ENCODE results near the gene KSR2.
A peak's percentile ranks its signal among the peaks of the same experiment; 100 is the strongest.

Gene KSR2

DNA sequence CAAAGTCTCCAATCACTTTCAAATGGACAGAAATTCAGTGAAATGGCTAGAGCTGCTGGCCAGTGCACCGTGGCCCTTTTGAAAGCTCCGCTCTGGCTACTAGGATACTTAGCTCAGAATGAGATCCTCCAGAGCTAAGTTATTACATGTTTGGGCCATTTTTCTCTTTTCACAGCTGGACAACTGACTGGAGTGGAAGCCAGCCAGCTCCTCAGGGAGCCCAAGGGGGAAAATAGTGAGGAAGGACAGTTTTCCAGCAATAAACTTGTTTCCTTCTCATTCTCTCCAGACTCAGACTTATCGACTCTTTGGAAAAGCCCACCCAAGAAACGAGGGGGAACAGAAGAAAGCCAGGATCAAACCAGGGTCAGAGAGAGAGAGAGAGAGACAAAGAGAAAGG lies 266.0 kb downstream of the KSR2 start:
- FAIRE-seq: no peak
- DNase-seq (ENCODE audit: low spot score): no peak

DNA sequence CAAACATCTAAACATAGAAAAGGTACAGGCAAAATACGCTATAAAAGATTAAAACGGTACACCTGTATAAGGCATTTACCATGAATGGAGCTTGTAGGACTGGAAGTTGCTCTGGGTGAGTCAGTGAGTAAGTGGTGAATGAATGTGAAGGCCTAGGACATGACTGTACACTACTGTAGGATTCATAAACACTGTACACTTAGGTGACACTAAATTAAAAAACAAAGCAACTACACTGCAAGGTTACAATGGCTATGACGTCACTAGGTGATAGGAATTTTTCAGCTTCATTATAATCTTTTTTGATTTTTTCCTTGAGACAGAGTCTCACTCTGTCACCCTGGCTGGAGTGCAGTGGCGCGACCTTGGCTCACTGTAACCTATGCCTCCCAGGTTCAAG lies 269.2 kb downstream of the KSR2 start:
- FAIRE-seq (no peak), DNase-seq (ENCODE audit: low spot score) (peak; percentile 13)

DNA sequence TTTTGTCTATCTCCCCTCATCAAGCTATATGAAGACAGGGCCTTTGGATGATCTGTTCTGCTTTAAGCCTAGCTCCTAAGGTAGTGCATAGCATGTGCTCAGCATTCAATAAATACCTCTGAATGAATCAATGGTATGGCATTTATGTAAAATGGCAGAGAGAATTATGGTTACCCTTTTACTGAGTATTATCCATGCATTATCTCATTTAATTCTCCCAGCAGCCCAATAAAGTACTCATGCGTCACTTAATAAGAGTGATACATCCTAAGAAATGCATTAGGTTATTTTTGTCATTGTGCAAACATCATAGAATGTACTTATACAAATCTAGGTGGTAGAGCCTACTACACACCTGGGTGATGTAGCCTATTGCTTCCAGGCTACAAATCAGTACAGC lies 269.7 kb downstream of the KSR2 start:
- no peak for DNase-seq (ENCODE audit: low spot score)
- FAIRE-seq: no peak

DNA sequence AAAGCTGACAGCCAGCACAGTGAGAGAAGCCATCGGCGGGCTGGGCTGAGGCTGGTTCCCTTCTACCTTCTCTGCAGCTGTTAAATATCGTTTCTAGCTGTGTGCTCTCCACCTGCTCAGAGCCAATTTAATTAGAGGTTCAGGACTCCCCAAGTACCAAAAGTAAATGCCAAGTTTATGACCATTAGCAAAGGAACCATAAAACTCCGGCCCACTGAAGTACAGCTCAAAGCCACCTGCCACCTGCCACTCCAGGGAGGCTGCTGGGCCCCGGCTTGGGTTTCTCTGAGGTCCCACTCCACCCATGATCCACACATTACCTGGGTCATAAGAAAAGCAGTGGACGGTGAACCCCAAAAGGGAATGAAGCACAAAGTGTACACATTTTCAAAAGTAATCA lies 272.8 kb downstream of the KSR2 start:
- no peak for DNase-seq (ENCODE audit: low spot score)
- no peak for FAIRE-seq

DNA sequence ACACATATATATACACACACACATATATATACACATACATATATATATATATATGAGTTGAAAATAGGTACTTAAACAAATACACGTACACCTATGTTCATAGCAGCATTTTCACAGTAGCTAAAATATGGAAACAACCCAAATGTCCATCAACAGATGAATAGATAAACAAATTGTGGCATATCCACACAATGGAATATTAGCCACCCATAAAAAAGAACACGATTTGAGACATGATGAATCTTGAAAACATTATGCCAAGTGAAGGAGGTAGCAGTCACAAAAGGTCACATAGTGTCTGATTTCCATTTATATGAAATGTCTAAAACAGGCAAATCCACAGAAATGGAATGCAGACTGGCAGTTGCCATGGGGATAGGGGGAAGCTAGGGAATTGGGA lies 276.3 kb downstream of the KSR2 start:
- no peak for FAIRE-seq
- no peak for DNase-seq (ENCODE audit: low spot score)

DNA sequence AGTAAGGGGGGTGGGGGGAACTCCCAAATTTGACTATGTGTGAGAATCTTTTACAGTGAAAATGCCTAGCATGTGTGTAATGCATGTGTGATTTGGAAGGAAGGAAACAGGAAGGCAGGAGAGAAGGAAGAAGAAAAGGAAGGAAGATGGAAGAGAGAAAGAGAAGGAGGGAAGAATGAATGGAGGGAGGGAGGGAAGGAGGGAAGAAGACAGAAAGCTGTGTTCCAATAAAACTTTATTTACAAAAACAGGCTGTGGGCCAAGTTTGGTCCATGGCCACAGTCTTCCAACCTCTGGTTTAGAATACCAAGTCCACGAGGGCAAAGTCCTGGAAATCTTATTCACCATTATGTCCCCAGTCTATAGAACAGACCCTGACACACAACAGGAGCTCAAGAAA lies 278.9 kb downstream of the KSR2 start:
- FAIRE-seq (no peak), DNase-seq (ENCODE audit: low spot score) (no peak)

DNA sequence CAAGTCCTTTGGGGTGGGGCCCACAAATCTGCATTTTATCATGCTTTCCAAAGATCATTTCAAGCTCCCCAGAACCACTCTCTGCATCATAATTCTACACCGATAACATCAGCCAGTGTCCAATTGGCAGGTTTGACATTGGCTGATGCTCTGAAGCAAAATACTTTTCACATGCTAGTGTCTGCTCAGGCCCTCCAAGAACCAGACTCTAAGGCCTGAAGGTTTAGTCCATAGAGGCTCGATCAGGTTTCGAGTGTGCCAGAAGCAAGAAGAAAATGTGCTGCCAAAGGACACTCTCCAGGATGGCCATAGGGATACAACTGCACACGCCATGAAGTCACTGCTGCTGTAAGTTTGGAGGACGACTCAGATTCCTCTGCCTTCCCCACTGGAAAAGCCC lies 280.3 kb downstream of the KSR2 start:
- no peak for FAIRE-seq
- DNase-seq (ENCODE audit: low spot score): no peak

DNA sequence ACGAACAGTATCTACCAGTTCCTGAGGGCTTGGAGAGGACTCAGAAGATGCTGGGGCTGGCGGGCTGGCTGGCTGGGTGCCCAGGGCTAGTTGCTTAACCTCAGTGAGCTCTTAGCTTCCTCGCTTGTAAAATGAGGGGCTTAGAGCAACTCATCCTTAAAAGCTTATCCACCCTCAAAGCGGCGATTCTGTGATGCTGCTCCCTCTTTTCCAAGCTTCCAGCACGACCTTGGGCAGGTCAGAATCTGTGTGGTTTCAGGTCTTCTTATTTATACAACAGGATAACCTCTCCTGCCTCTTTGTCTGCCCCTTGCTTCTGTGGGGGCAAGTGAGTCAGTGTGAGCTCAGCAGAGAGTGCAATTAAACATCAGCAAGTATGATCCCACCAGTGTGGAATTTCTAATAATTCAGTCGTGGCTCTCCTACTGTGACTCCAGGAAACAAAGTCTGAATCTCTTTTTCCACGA lies 281.8 kb downstream of the KSR2 start:
- peak; percentile 99 for FAIRE-seq

DNA sequence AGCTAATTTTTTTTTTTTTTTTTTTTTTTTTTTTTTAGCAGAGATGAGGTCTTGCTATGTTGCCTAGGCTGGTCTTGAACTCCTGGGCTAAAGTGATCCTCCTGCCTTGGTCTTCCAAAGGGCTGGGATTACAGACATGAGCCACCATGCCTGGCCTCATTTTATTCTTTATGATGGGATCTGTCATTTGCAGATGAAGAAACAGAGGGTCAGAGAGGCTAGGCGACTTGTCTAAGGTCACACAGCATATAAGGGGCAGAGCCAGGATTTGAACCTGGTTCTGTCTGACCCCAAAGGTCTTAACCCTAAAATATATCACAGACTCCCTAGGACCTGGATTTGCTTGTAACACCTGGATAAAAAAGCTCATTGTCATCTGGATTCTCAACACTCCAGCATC lies 282.6 kb downstream of the KSR2 start:
- no peak for DNase-seq (ENCODE audit: low spot score)
- no peak for FAIRE-seq

More for the DNA sequence above, 281.8 kb downstream of the KSR2 start:
- peak; percentile 97 for DNase-seq (ENCODE audit: low spot score)

DNA sequence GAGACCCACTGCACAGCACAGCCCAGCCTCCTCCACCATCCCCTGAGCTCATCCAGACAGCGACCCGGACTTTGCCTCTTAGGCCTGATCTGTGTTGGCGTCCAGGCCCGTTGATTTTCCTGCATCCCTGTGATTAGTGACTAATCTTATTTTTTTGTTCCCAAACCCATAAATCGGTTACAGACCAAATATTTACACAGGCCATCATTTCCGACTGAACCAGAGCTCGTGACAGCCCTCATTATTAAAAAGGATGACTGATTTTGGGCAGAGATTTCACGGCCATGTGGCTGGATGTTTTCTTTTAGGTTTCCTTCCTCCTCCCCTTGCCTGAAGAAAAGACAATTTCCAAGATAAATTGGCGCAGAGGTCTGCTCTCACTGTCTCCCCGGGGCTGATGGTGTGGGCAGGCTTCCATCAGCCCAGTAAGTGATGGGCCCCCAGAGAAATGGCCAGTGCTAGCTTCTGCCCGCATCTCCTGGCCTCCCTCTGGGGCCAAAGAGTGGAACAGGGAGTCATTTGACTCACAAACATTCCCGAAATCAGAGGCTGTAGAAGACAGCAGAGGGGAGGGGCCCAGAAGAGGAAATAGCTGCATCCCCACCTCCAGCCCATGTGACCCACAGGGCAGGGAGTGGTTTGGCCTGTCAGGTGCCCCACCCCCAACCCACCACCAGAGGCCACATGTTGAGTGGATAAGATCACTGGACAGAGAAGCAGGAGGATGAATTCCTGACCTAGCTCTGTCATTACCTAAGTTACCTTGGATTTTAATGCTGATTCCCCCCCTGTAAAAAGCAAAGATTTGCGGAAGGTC lies 283.5 kb downstream of the KSR2 start:
- peak; percentile 91 for FAIRE-seq
- peak; percentile 91 for DNase-seq (ENCODE audit: low spot score)

DNA sequence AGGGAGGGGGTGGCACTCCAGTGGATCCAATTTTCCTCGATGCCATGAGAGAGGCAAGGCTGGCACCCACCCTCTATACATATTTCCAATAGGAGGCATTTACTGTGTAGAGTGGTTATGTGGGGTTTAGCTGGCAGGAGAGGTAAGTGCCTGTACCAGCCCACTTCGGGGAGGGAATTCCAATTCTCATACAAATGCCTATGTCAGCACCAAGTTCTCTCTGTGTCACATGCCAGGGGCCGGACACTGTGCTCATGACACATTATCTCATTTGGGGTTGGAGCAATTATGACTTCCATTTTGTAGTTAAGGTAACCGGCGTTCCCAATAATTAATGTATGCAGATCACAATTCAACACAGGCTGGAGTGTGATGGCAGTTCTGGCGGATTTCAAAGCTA lies 284.3 kb downstream of the KSR2 start:
- DNase-seq (ENCODE audit: low spot score) (no peak), FAIRE-seq (no peak)

DNA sequence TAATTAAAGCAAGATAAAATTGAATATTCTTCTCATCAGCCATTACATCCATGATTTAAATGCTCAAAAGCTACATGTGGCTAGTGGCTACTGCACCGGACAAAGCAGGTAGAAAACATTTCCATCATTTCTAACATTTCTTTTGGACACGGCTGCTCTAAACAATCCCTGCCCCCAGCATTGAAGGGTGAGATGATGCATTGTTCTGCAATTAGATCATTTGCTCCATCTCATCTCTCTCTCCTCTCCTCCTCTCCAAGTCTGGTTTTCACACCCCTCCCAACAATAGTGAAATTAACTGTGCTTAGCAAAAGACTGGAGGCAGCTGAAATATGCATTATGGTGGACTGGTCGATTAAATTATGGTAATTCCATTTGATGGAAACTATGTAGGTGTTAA lies 288.5 kb downstream of the KSR2 start:
- DNase-seq (ENCODE audit: low spot score) (peak; percentile 50), FAIRE-seq (no peak)

DNA sequence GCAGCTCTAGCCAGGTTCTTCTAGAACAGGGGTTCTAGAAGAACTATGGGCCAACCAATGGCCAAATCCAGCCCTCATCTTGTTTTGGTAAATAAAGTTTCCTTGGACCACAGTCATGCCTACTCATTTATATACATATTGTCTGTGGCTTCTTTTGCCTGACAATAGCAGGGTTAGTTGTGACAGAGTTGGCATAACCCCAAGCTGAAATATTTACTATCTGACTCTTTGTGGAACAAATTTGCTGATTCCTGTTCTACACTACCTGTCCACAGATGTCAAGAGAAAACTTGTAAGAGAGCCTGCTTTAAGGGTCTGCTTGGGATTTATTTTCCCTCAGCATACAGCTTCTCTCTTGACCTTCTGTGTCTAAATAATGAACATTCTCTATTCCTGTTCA lies 289.0 kb downstream of the KSR2 start:
- peak; percentile 38 for DNase-seq (ENCODE audit: low spot score)
- no peak for FAIRE-seq

DNA sequence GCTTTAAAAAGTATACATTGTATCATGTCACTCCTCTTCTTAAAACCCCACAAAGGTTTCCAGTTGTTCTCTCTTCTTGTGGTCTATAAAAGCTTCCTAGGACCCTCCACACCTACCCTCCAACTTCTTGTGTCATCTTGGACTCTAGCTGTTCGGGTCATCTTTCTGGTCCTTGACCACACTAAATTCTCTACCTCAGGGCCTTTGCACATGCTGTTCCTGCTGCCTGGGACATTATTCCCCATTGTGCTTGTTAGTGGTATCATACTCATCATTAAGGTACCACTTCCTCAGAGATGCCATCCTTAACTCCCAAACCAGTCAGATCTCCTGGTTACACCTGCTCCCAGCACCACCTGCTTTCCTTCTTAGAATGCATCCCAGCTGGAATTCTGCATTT lies 294.0 kb downstream of the KSR2 start:
- FAIRE-seq: no peak

DNA sequence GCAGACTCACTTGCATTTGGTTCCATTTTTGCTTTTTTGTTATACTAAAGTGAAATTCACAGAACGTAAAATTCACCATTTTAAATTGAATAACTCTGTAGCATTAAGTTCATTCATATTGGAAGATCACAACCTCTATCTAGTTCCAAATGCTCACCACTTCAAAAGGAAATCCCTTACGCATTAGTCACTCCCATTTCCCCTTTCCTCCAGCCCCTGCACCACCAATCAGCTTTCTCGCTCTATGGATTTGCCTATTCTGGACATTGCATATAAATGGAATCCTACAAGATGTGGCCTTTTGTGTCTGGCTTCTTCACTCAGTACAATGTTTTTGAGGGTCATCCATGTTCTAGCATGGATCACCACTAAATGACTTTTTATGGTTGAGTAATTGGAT lies 294.5 kb downstream of the KSR2 start:
- no peak for DNase-seq (ENCODE audit: low spot score)
- no peak for FAIRE-seq

More for the DNA sequence above, 294.0 kb downstream of the KSR2 start:
- no peak for DNase-seq (ENCODE audit: low spot score)

DNA sequence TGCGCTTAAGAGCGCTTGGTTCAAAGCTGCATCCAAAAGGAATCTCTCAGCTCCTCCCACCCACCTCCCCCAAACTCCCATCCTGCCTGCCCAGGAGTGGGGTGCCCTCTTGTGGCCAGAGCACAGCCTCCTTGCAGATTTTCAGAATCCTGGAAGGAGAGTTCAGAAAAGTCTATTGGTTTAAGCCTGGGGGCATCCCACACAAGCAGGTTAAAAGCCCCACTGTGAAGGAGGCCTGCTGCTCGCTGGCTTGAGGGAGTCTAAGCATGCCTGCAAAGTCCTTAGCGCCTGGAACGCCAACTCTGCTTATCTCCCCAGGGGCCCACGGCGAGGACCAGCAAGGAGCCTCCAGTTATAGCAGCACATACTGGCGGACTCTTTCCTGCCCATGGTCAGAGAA lies 297.1 kb downstream of the KSR2 start:
- DNase-seq (ENCODE audit: low spot score): no peak
- FAIRE-seq: no peak

DNA sequence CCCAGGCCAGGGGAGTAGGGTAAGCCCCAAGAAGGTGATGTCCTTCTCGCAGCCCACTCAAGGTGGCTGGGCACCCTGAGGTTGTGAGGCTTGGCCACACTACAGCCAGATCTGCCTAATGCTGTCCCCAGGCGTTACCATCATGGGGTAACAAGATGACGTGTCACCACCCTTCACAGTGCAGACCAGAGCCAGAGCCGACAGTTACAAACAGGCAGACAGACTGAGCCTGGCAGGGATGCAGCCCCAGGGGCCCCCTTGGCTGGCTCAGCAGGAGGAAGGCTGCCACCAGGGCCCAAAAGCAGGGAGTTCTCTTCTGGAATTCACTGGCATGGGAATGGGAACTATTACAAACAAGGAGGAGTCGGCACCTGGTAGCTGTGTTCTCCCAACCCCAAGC lies 304.6 kb downstream of the KSR2 start:
- FAIRE-seq: no peak

DNA sequence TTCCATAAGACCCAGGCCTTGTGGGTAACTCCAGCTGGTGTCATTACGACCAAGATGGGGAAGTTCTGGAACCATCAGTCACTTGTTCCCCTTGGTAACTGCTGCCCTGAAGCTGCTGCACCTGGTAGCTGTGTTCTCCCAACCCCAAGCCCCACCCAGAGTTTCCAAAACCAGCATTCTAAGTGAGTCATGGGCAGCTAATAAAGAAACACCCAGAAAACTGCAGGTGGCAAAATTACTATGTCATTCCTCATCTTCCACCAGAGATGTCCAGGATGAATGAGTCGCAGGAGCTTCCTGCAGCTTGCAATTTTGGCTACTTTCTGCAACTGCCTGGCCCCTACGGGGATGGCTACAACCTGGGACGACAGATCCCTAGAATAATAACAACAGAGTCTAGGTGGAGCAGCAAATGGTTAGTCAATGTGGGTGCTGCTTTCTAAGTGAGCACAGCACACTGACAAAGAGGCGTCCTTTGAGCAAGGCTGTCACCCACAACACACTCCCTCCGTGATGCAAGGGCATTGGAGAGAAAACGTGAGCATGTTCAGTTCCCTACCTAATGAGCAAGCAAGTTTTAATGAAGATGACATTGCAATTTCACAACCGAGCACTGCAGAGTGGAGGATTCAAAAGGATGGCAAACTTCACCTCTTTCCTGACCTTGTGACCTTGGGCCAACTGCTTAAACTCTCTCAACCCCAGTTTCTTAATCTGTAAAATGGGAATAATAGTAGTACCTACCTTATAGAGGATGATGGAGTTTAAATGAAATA lies 306.0 kb downstream of the KSR2 start:
- FAIRE-seq (no peak), DNase-seq (ENCODE audit: low spot score) (peak; percentile 16)

More for the DNA sequence above, 304.6 kb downstream of the KSR2 start:
- no peak for DNase-seq (ENCODE audit: low spot score)

DNA sequence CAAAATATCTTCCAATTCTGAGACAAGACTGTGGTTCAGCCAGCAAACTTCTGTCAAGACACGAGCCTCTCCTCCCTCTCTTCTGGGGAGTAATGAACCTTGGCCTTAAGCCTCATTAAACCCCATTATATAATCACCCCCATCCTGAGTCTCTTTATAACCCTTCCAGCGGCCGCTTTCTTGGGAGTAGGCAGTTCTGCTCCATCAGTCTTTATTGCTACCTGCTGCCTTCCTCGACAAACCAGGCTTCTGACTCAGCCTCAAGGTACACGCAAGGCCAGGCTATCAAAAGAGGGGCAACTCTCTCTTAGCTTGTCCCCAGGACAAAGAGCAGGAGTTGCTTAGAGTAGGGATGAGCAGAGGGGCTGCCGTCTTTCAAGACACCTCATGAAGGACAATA lies 306.6 kb downstream of the KSR2 start:
- FAIRE-seq: no peak
- DNase-seq (ENCODE audit: low spot score): no peak

DNA sequence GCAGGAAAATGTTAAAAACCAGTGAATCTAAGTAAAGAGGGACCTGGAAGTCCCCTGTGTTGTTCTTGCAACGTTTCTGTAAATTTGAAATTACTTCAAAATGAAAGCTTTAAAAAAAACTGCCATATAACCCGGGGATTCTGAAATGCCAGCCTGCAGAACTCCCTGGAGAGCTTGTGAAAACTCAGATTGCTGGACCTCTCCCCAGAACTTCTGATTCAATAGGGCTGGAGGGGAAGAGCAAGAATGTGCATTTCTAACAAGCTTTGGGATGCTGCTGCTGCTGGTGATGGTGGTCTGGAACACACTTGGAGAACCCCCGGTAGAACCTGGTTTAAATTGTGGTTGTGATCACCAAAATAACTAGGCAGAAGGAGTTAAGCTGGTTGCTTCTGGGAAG lies 307.3 kb downstream of the KSR2 start:
- FAIRE-seq (no peak), DNase-seq (ENCODE audit: low spot score) (no peak)

DNA sequence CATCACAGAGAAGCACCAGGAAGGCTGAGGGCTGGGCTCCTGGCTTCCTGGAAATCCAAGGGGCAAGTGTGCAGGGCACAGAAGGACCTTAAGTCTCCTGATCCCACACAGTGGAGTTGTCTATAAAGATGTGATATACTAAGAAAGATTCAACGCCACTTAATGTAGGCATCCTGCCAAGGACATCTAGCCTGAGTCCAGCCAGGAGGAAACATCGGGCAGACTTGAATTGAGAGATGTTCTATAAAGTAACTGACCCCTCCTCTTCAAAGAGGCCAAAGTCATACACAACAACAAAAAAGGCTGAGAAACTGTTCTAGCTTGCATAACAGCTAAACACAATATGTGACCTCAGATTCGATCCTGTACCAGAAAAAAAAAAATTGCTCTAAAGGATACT lies 307.9 kb downstream of the KSR2 start:
- DNase-seq (ENCODE audit: low spot score) (no peak), FAIRE-seq (no peak)

DNA sequence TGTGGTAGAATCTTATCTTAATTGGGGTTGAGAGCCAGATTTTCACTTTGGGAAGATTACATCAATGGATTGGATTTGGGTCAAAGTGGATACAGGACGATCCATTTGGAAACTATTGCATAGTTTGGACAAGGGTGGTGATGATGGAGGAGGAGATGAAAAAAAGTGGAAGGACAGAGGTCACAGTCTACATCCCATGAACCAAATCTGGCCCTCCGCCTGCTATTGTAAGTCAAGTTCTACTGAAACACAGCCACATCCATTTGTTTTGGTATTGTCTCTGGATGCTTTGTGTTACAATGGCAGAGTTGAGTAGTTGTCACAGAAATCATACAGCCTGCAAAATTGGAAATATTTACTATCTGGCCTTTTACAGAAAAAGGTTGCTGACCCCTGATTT lies 310.6 kb downstream of the KSR2 start:
- no peak for DNase-seq (ENCODE audit: low spot score)
- no peak for FAIRE-seq

DNA sequence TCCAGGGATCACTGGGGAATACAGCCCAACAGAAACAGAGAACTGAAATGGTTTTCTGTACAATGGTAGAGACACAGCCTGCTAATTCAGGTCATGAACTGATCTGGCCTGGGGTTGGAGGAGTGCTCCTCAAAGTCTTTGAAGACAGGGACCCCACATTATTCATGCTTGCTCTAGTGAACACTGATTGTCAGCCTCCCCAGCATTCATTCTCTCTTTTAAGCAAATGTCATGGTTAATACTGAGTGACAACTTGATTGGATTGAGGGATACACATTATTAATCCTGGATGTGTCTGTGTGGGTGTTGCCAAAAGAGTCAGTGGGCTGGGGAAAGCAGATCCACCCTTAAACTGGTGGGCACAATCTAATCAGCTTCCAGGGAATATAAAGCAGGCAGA lies 319.0 kb downstream of the KSR2 start:
- DNase-seq (ENCODE audit: low spot score): no peak
- FAIRE-seq: no peak
